GM18526 (cell line): ENCODE results near the gene NUB1.

ENCODE experiments used
- POLR2A ChIP-seq: IDR thresholded peaks from 3 replicates; pipeline ENCODE4 v1.6.1; 2011; ENCODE audit not compliant: insufficient read length; ENCODE audit errors: extremely low read depth

NUB1 gene

GRCh38 chr7:151309311-151309710 is 32.3 kb upstream of the NUB1 start:
- TF ChIP-seq POLR2A = no peak

GRCh38 chr7:151310578-151310977 is 31.0 kb upstream of the NUB1 start:
- TF ChIP-seq POLR2A = no peak

GRCh38 chr7:151311294-151311864 is 30.2 kb upstream of the NUB1 start:
- TF ChIP-seq POLR2A = no peak

- no peak for TF ChIP-seq POLR2A
These were observed 29.3 kb upstream of the NUB1 start for GRCh38 chr7:151312356-151312755.

GRCh38 chr7:151312831-151313809 is 28.5 kb upstream of the NUB1 start:
- no peak for TF ChIP-seq POLR2A

GRCh38 chr7:151313857-151314256 is 27.8 kb upstream of the NUB1 start:
- TF ChIP-seq POLR2A = no peak

GRCh38 chr7:151314401-151314800 is 27.2 kb upstream of the NUB1 start:
- no peak for TF ChIP-seq POLR2A

GRCh38 chr7:151315038-151315655 is 26.5 kb upstream of the NUB1 start:
- no peak for TF ChIP-seq POLR2A

GRCh38 chr7:151316896-151317295 is 24.7 kb upstream of the NUB1 start:
- no peak for TF ChIP-seq POLR2A

GRCh38 chr7:151317936-151318335 is 23.7 kb upstream of the NUB1 start:
- no peak for TF ChIP-seq POLR2A

- no peak for TF ChIP-seq POLR2A
These were observed 22.4 kb upstream of the NUB1 start for GRCh38 chr7:151319189-151319588.

- no peak for TF ChIP-seq POLR2A
These were observed 21.3 kb upstream of the NUB1 start for GRCh38 chr7:151320263-151320845.

GRCh38 chr7:151321341-151321740 is 20.3 kb upstream of the NUB1 start:
- no peak for TF ChIP-seq POLR2A

GRCh38 chr7:151322906-151323305 is 18.7 kb upstream of the NUB1 start:
- TF ChIP-seq POLR2A = no peak

- no peak for TF ChIP-seq POLR2A
These were observed 14.6 kb upstream of the NUB1 start for GRCh38 chr7:151327022-151327421.

- TF ChIP-seq POLR2A = no peak
These were observed 14.0 kb upstream of the NUB1 start for GRCh38 chr7:151327659-151328058.
